PFSK-1 (cell line): ENCODE measurements around the gene SPRING1.

Experiments used
- FOXP2 ChIP-seq: optimal IDR thresholded peaks from 2 replicates; pipeline ENCODE3; 2011; ENCODE audit warnings: borderline replicate concordance, control low read depth, inconsistent platforms; ENCODE audit not compliant: insufficient read depth; ENCODE audit errors: extremely low read length, extremely low read depth
- POLR2AphosphoS5 ChIP-seq: IDR thresholded peaks from 2 replicates; pipeline ENCODE4 v1.6.1; 2012; ENCODE audit warnings: low read depth, mild to moderate bottlenecking, control low read depth, low read length, moderate library complexity
- REST ChIP-seq, 2 experiments: IDR thresholded peaks; 2 replicates each; pipeline versions ENCODE4 v1.6.1 to v1.8.0; 2011 to 2012; ENCODE audit warnings: low read depth in 2 of 2, low read length in 2 of 2, control low read depth in 1 of 2, inconsistent platforms in 1 of 2, mild to moderate bottlenecking in 1 of 2, moderate library complexity in 1 of 2; ENCODE audit not compliant: insufficient read depth in 1 of 2
- SIN3A ChIP-seq: IDR thresholded peaks from 2 replicates; pipeline ENCODE4 v1.6.1; 2012; ENCODE audit warnings: mild to moderate bottlenecking, low read length, moderate library complexity, borderline replicate concordance; ENCODE audit not compliant: insufficient read depth
- TAF1 ChIP-seq: IDR thresholded peaks from 2 replicates; pipeline ENCODE4 v1.6.1; 2012; ENCODE audit warnings: low read length, control low read depth, borderline replicate concordance; ENCODE audit not compliant: insufficient read depth

- TF ChIP-seq REST (IDR thresholded peaks at IDR 0.05; ENCODE audit: insufficient read depth in 1 of 2, low read depth in 2 of 2, low read length in 2 of 2) (no peak), SIN3A (no peak), POLR2AphosphoS5 (no peak), TAF1 (no peak), FOXP2 (no peak)
Measured at GRCh38 chr12:116701432-116701831, 36.4 kb downstream of the SPRING1 start.
